PC-9 (cell line): ENCODE data around the gene PLCB3.

ENCODE experiments used
- EZH2 ChIP-seq: fragments of 200-600 bp; sonication (generic); IDR thresholded peaks from 2 replicates; pipeline ENCODE4 v1.8.0; 2017; ENCODE audit warnings: antibody characterized with exemption, low read depth
- TF ChIP-seq, protein P1 (sequence below): fragments of 200-600 bp; sonication (generic); conservative IDR thresholded peaks from 2 replicates; pipeline ENCODE4 v1.6.1; 2017; ENCODE audit warnings: mixed run types, antibody characterized with exemption, mild to moderate bottlenecking, moderate library complexity

DNA sequence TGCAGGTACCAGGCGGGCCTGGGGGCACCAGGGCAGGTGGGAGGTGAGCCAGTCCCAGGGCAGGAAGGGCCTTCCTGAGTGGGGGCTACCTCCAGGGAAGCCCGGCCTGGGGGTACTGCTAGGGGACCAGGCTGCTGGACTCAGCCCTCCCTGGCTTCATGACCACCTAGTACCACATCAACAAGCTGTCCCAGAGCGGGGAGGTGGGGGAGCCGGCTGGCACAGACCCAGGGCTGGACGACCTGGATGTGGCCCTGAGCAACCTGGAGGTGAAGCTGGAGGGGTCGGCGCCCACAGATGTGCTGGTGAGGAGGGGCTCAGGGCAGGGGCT lies 32.0 kb upstream of the PLCB3 start:
- TF ChIP-seq, protein P1, sequence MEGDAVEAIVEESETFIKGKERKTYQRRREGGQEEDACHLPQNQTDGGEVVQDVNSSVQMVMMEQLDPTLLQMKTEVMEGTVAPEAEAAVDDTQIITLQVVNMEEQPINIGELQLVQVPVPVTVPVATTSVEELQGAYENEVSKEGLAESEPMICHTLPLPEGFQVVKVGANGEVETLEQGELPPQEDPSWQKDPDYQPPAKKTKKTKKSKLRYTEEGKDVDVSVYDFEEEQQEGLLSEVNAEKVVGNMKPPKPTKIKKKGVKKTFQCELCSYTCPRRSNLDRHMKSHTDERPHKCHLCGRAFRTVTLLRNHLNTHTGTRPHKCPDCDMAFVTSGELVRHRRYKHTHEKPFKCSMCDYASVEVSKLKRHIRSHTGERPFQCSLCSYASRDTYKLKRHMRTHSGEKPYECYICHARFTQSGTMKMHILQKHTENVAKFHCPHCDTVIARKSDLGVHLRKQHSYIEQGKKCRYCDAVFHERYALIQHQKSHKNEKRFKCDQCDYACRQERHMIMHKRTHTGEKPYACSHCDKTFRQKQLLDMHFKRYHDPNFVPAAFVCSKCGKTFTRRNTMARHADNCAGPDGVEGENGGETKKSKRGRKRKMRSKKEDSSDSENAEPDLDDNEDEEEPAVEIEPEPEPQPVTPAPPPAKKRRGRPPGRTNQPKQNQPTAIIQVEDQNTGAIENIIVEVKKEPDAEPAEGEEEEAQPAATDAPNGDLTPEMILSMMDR = no peak
- TF ChIP-seq EZH2 = no peak
